NCI-H2227 (cell line): ENCODE data around the gene SCGB2B2.
"Not testable (repeated sequence)": the region's sequence is repeated elsewhere in the genome, so short reads cannot be mapped to it uniquely, and the experiment has no call there.

Source experiments
- DNase-seq: peaks from one replicate; lab custom pipeline; 2025; ENCODE audit not compliant: unreplicated experiment; lab: John Stamatoyannopoulos, UW

Gene SCGB2B2

GRCh38 chr19:34669305-34669704 is 7.7 kb downstream of the SCGB2B2 start:
- no peak for DNase-seq

GRCh38 chr19:34668690-34669089 is 8.3 kb downstream of the SCGB2B2 start:
- peak; percentile 86 for DNase-seq

DNA sequence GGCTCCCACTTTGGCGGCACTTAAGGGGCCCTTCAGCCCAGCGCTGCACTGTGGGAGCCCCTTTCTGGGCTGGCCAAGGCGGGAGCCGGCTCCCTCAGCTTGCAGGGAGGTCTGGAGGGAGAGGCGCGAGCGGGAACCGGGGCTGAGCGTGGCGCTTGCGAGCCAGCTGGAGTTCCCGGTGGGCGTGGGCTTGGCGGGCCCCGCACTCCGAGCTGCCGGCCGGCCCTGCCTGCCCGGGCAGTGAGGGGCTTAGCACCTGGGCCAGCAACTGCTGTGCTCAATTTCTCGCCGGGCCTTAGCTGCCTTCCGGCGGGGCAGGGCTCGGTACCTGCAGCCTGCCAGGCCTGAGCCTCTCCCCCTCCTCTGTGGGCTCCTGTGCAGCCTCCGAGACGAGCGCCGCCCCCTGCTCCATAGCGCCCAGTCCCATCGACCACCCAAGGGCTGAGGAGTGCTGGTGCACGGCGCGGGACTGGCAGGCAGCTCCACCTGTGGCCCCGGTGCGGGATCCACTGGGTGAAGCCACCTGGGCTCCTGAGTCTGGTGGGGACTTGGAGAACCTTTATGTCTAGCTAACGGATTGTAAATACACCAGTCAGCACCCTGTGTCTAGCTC is 8.8 kb downstream of the SCGB2B2 start:
- peak; percentile 79 for DNase-seq

- peak; percentile 89 for DNase-seq
These were observed 9.4 kb downstream of the SCGB2B2 start for GRCh38 chr19:34667349-34668076.

- DNase-seq, result no peak
These were observed 10.0 kb downstream of the SCGB2B2 start for GRCh38 chr19:34666958-34667265.

GRCh38 chr19:34666200-34666957 is 10.6 kb downstream of the SCGB2B2 start:
- DNase-seq, result no peak

- not testable (repeated sequence) for DNase-seq
These were observed 11.7 kb downstream of the SCGB2B2 start for GRCh38 chr19:34665275-34665674.

GRCh38 chr19:34664870-34665269 is 12.1 kb downstream of the SCGB2B2 start:
- DNase-seq, result no peak

DNA sequence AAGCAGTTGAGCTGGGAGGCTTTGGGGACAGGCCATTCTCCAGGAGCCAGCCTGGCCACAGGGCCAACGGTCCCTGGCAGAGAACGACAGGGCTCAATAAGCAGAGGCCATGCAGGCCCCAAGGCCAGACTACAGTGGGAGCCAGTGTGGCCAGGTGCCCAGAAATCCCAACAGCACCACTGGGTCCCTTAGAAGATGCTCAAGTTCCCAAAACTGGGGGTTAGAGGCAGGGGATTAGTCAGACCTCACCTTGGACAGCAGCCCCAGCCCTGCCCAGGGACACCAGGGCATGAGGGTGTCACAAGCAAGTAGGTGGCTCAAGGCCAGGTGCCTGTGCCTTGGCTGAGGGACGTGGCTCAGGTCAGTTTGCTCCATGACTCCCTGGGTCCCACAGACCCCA is 12.8 kb downstream of the SCGB2B2 start:
- no peak for DNase-seq

- peak; percentile 88 for DNase-seq
These were observed 14.0 kb downstream of the SCGB2B2 start for GRCh38 chr19:34662919-34663318.

- DNase-seq, result no peak
These were observed 15.6 kb downstream of the SCGB2B2 start for GRCh38 chr19:34661357-34661756.

- no peak for DNase-seq
These were observed 21.3 kb downstream of the SCGB2B2 start for GRCh38 chr19:34655651-34656050.

DNA sequence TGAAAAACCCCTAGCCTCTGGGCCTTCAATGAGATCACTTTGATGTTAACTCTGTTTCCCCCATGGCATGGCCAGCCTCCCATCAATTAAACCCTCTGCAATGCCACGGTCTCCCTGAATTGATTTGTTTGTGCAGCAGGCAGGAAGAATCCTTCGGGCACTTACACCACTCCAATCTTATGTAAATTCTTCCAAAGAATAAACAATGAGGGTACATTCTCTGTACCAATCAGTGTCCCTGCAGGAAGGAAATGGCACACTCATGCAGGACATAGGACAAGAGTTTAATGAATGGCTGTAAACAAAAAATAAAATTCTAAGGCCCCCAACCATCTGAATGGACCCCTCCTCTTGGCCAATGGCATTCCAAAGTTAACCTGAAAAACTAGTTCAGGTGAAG is 22.2 kb downstream of the SCGB2B2 start:
- no peak for DNase-seq

- no peak for DNase-seq
These were observed 25.2 kb downstream of the SCGB2B2 start for GRCh38 chr19:34651747-34652146.

- no peak for DNase-seq
These were observed 26.9 kb downstream of the SCGB2B2 start for GRCh38 chr19:34649886-34650543.

- no peak for DNase-seq
These were observed 31.4 kb downstream of the SCGB2B2 start for GRCh38 chr19:34645551-34645950.

DNA sequence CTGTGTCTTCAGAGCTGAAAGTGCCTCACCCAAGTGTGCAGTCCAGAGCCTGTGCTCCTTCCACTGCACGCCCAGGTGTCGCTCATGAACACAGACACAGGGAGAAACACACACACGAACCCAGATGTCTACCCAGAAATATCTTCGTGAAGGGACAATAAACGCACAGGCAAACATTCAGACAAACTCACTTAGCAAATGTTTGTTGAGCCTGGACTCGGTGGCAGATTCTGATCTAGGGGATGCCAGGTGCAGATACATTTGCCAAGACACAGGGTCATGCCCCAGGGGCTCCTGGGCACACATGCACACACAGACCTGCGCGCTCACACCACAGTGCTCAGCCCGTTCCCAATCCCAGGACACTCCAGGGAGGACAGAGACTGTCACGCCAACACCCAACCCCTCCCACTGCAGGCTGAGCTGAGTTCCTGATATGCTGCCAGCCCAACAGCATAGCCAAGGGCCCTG is 31.9 kb downstream of the SCGB2B2 start:
- DNase-seq, result no peak

- no peak for DNase-seq
These were observed 34.7 kb downstream of the SCGB2B2 start for GRCh38 chr19:34642241-34642640.

DNA sequence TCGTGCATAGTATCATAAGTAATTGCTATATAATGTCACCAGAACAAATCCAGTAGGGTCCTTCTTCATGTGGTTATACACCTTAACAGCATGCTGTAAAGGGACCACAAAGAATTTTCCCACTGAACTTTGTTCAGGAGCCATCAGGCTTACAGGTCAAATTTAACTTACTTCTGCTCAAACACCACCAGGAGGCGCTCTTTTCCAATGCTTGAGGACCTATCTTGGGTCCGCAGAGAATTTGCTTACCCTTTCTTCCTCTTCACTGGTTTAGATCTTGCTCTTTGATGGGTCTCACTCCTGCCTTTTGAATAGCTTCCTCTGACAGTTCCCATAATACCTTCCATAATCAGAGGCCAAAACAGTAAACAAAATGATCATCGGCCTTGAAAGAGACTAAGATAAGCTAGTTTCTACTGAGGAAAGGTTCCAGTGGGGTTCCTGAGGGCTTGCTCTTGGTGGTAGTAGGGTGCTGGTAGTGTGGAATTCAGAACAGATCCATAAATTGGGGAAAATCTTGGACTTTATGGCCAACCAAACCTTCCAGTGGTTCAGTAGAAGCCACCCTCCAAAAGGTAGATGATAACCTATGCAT is 37.4 kb downstream of the SCGB2B2 start:
- DNase-seq, result peak; percentile 99

- DNase-seq, result no peak
These were observed 43.2 kb downstream of the SCGB2B2 start for GRCh38 chr19:34633802-34634201.
